ENCODE data around the gene CDK15.
"Not testable (repeated sequence)": the region's sequence is repeated elsewhere in the genome, so short reads cannot be mapped to it uniquely, and the experiment has no call there.

CDK15 gene

GRCh38 chr2:201808027-201808426, 1.7 kb downstream of the CDK15 start:
- no peak overlapping the region for H3K4me3 ChIP-seq (ENCODE audit: low read length)
- no peak for TF ChIP-seq CTCF (IDR thresholded peaks at IDR 0.05; ENCODE audit: insufficient read depth, low read depth, low read length, missing control alignments)

GRCh38 chr2:201809633-201810032, 3.3 kb downstream of the CDK15 start:
- DNase-seq (ENCODE audit: low read depth): no peak
- TF ChIP-seq CTCF (IDR thresholded peaks at IDR 0.05; ENCODE audit: insufficient read depth, low read depth, low read length, missing control alignments): no peak
- H3K4me3 ChIP-seq (ENCODE audit: low read length): no peak overlapping the region

More at GRCh38 chr2:201808027-201808426, 1.7 kb downstream of the CDK15 start:
- DNase-seq (ENCODE audit: low read depth): no peak

- DNase-seq (ENCODE audit: low read depth); H3K4me3 ChIP-seq (ENCODE audit: low read length): not testable (repeated sequence)
Measured at GRCh38 chr2:201810604-201811003, 4.3 kb downstream of the CDK15 start.

GRCh38 chr2:201813996-201814760, 7.8 kb downstream of the CDK15 start:
- no peak for DNase-seq (ENCODE audit: low read depth)
- no peak for TF ChIP-seq CTCF (IDR thresholded peaks at IDR 0.05; ENCODE audit: insufficient read depth, low read depth, low read length, missing control alignments)
- H3K4me3 ChIP-seq (ENCODE audit: low read length): no peak overlapping the region

DNA sequence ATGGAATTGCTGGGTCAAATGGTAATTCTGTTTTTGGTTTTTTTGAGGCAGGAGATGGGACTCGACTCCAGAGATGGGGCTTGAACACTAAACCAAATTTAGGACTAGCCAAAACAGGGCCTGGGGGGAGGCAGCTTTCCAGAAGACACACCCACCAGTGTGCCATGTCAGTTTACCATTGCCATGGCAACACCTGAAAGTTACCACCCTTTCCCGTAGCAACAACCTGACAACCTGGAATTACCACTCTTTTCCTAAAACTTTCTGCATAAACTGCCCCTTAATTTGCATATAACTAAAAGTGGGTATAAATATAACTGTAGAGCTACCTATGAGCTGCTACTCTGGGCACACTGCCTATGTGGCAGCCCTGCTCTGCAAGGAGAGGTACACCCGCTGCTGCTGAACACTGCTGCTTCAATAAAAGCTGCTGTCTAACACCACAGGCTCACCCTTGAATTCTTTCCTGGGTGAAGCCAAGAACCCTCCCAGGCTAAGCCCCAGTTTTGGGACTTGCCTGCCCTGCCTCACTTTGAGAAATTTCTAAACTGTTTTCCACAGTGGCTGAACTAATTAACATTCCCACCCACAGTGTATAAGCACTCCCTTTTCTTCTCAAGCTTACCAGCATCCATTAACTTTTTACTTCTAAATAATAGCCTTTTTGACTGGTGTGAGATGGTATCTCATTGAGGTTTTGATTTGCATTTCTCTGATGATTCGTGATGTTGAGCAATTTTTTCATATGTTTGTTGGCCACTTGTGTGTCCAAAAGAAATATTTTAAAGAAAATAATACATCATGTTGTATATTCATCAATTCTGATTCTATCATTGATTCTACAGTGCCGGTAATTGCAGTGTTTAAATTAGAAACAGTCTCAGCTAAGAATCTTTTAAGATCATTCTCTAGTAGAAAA, 10.6 kb downstream of the CDK15 start:
- no peak for DNase-seq (ENCODE audit: low read depth)
- no peak overlapping the region for H3K4me3 ChIP-seq (ENCODE audit: low read length)
- no peak for TF ChIP-seq CTCF (IDR thresholded peaks at IDR 0.05; ENCODE audit: insufficient read depth, low read depth, low read length, missing control alignments)

DNA sequence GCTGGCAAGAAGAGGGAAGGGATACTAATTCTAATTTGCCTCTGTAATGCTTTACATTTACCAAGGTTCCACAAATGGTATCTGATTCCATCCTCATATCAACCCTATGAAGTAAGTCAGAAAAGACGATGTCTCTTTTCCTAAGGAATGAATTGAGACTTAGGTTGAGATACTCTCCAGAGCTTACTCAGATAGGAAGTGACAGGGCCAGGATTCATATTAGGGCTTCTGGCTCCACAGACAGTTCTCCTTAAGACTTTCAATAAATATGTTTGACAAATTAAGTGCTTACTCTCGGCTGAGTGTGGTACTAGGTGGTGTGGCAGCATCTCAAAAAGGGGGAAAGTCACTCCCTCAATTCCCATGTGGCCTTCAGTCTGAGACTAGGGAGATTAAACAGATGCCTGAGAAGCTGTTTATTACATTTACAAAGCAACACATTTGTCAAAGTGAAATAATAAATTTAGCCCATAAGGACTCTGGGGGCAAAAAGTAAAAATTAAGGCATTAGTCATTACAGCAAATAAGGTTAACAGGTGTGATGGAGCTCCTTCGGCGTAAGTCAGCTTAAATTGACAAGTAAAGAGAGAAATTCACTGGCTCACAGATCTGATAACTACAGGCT, 14.2 kb downstream of the CDK15 start:
- TF ChIP-seq CTCF (IDR thresholded peaks at IDR 0.05; ENCODE audit: insufficient read depth, low read depth, low read length, missing control alignments): no peak

GRCh38 chr2:201821080-201821479, 14.7 kb downstream of the CDK15 start:
- H3K4me3 ChIP-seq (ENCODE audit: low read length): no peak overlapping the region
- no peak for DNase-seq (ENCODE audit: low read depth)
- TF ChIP-seq CTCF (IDR thresholded peaks at IDR 0.05; ENCODE audit: insufficient read depth, low read depth, low read length, missing control alignments): no peak

More for the DNA sequence above, 14.2 kb downstream of the CDK15 start:
- no peak overlapping the region for H3K4me3 ChIP-seq (ENCODE audit: low read length)
- no peak for DNase-seq (ENCODE audit: low read depth)
